Spleen (tissue), 11 donors: ENCODE measurements around the gene AGRN. TPM values are rescaled to one million over a fixed set of nuclear protein-coding genes. Genes with fewer than 3 reads are reported as not detected.
"Not testable (repeated sequence)": the region's sequence is repeated elsewhere in the genome, so short reads cannot be mapped to it uniquely, and the experiment has no call there.

Experiments
- DNase-seq: peaks from one replicate; pipeline ENCODE4 v3.0.0-alpha.2; 2020
- H3K27ac ChIP-seq, 8 donors: fragments of 200-600 bp; sonication (generic) in 7 of 8; 1 replicate in 4 of 8; 2 replicates in 4 of 8; pipeline versions ENCODE4 v1.5.0 to v1.8.0; 2016 to 2021; ENCODE audit warnings: inconsistent platforms in 4 of 8, mild to moderate bottlenecking in 4 of 8, moderate library complexity in 1 of 8
- H3K27me3 ChIP-seq, 7 donors: fragments of 200-600 bp; sonication (generic) in 6 of 7; replicated peaks in 1 of 7; 1 replicate in 4 of 7; 2 replicates in 3 of 7; pipeline versions ENCODE4 v1.5.0 to v1.8.0; 2016 to 2021; ENCODE audit warnings: inconsistent platforms in 3 of 7, mild to moderate bottlenecking in 1 of 7
- H3K36me3 ChIP-seq, 6 donors: fragments of 200-600 bp; sonication (generic) in 5 of 6; 1 replicate in 4 of 6; 2 replicates in 2 of 6; pipeline versions ENCODE4 v1.5.0 to v1.8.0; 2016 to 2021; ENCODE audit warnings: inconsistent platforms in 2 of 6
- H3K4me1 ChIP-seq, 6 donors: fragments of 200-600 bp; sonication (generic) in 5 of 6; 1 replicate in 3 of 6; 2 replicates in 3 of 6; pipeline versions ENCODE4 v1.5.0 to v1.8.0; 2016 to 2021; ENCODE audit warnings: inconsistent platforms in 3 of 6
- H3K4me3 ChIP-seq, 8 donors: fragments of 200-600 bp; sonication (generic) in 7 of 8; 1 replicate in 4 of 8; 2 replicates in 4 of 8; pipeline versions ENCODE4 v1.5.0 to v1.8.0; 2016 to 2021; ENCODE audit warnings: inconsistent platforms in 4 of 8, mild to moderate bottlenecking in 4 of 8, moderate library complexity in 2 of 8
- H3K9me3 ChIP-seq, 8 donors: fragments of 200-600 bp; sonication (generic) in 7 of 8; 1 replicate in 4 of 8; 2 replicates in 4 of 8; pipeline versions ENCODE4 v1.5.0 to v1.8.0; 2016 to 2021; ENCODE audit warnings: inconsistent platforms in 4 of 8
- POLR2A ChIP-seq, 3 donors: fragments of 450-650 bp; IDR thresholded peaks; one replicate each; pipeline ENCODE4 v1.5.1; 2017; ENCODE audit warnings: antibody characterized with exemption in 3 of 3, mild to moderate bottlenecking in 1 of 3
- POLR2AphosphoS5 ChIP-seq, 3 donors: sonication (generic); formaldehyde crosslinking; IDR thresholded peaks; one replicate each; pipeline ENCODE4 v1.5.1; 2017; ENCODE audit warnings: antibody characterized with exemption in 3 of 3
- WGBS, 5 donors: extraction: QIAGEN DNeasy Blood & Tissue Kit in 3 of 5; methylation state at CpG; one replicate each; pipeline versions ENCODE4 v1.1.5 to v1.1.7; 2013 to 2018; 5-methylcytosine and 5-hydroxymethylcytosine counted together
- intact Hi-C: fragments of 100-400 bp; cut with DNase I; formaldehyde crosslinking; loops from one replicate; pipeline ENCODE4 v1.15.0; 2023; ENCODE audit warnings: low total_unique reads
- polyA plus RNA-seq, 3 donors: library from polyadenylated mRNA; stranded (reverse); fragments of 200-250 nt; gene quantifications; one replicate each; pipeline ENCODE4 v1.2.1, GENCODE V29; 2013
- total RNA-seq, 7 donors: library from RNA; depleted of rRNA in 3 of 7; stranded (reverse); fragments of >200 nt in 3 of 7; fragmentation: NEBNext Ultra II Directional in 4 of 7; extraction: Animal tissue kit (Norgen Biotek cat#: 25700) in 4 of 7; gene quantifications; one replicate each; pipeline versions ENCODE4 v1.1.0 to v1.2.1, GENCODE V29; 2016 to 2021
- TF ChIP-seq, protein P1 (sequence below), 11 experiments: fragments of 200-600 bp in 7 of 11; fragments of 450-650 bp in 4 of 11; sonication (generic) in 4 of 11; IDR thresholded peaks in 8 of 11; conservative IDR thresholded peaks in 3 of 11; 1 replicate in 7 of 11; 2 replicates in 4 of 11; pipeline versions ENCODE4 v1.4.0 to v1.8.0; 2016 to 2021; ENCODE audit warnings: antibody characterized with exemption in 11 of 11, inconsistent platforms in 4 of 11, mild to moderate bottlenecking in 1 of 11
- donor health status: healthy with polysubstance abuse.
- donor health status: DM: no; HTN: no; CAD: no; lungs with moderate emphysema.
- donor health status: DM: no; HTN: no; CAD: no.
- donor health status: Bipolar disorder and iron deficiency.
- donor health status: healthy.
- donor health status: DM: no; HTN: no; CAD: no.
- donor health status: DM: yes; HTN: yes; CAD: no.

AGRN gene
- total and polyA plus RNA-seq, 10 donors = 4.6 to 27.2 (median 14.5) TPM

GRCh38 chr1:1092894-1093609 is 73.1 kb downstream of the AGRN start:
- H3K27me3 ChIP-seq = no peaks in the 10 kb centered on the region
- DNase-seq = peak; percentile 74
- intact Hi-C loops = no loop called here
- no peaks in the 10 kb centered on the region for H3K9me3 ChIP-seq
- peak overlapping the region in 2 of 8 donors; percentile 46 to 48 for H3K27ac ChIP-seq
- WGBS, 5 donors = 82 to 90% (median 88%) methylated on average over 14 of the region's 14 CpGs
- no peaks in the 10 kb centered on the region for H3K4me1 ChIP-seq
- peaks cover 0 to 10% (median 0%) of the 10 kb centered on the region in 6 donors for H3K36me3 ChIP-seq
- TF ChIP-seq POLR2A (IDR thresholded peaks at IDR 0.05) = no peak
- TF ChIP-seq, protein P1, sequence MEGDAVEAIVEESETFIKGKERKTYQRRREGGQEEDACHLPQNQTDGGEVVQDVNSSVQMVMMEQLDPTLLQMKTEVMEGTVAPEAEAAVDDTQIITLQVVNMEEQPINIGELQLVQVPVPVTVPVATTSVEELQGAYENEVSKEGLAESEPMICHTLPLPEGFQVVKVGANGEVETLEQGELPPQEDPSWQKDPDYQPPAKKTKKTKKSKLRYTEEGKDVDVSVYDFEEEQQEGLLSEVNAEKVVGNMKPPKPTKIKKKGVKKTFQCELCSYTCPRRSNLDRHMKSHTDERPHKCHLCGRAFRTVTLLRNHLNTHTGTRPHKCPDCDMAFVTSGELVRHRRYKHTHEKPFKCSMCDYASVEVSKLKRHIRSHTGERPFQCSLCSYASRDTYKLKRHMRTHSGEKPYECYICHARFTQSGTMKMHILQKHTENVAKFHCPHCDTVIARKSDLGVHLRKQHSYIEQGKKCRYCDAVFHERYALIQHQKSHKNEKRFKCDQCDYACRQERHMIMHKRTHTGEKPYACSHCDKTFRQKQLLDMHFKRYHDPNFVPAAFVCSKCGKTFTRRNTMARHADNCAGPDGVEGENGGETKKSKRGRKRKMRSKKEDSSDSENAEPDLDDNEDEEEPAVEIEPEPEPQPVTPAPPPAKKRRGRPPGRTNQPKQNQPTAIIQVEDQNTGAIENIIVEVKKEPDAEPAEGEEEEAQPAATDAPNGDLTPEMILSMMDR (IDR thresholded peaks at IDR 0.05 in 8 of 11, conservative IDR thresholded peaks at IDR 0.05 in 3 of 11) = no peak
- TF ChIP-seq POLR2AphosphoS5 (IDR thresholded peaks at IDR 0.05) = no peak
- H3K4me3 ChIP-seq = no peak overlapping the region

- intact Hi-C loops = no loop called here
- DNase-seq = no peak
- H3K36me3 ChIP-seq = peaks cover 0 to 10% (median 0%) of the 10 kb centered on the region in 6 donors
These were observed 73.7 kb downstream of the AGRN start for GRCh38 chr1:1093610-1093943.

GRCh38 chr1:1094981-1095380 is 75.1 kb downstream of the AGRN start:
- Histone ChIP-seq H3K4me1 (no peaks in the 10 kb centered on the region), H3K27me3 (no peaks in the 10 kb centered on the region), H3K4me3 (no peak overlapping the region), H3K36me3 (peaks cover 0 to 6% (median 0%) of the 10 kb centered on the region in 6 donors), H3K9me3 (peaks cover 0 to 4% (median 3%) of the 10 kb centered on the region in 8 donors), H3K27ac (no peak overlapping the region)
- intact Hi-C loops = no loop called here
- WGBS, 5 donors = 93 to 96% (median 95%) methylated on average over 7 of the region's 7 CpGs
- DNase-seq = no peak
- no peak for TF ChIP-seq POLR2A (IDR thresholded peaks at IDR 0.05)
- TF ChIP-seq, protein P1 (IDR thresholded peaks at IDR 0.05 in 8 of 11, conservative IDR thresholded peaks at IDR 0.05 in 3 of 11) = no peak
- TF ChIP-seq POLR2AphosphoS5 (IDR thresholded peaks at IDR 0.05) = no peak

More at GRCh38 chr1:1093610-1093943, 73.7 kb downstream of the AGRN start:
- Histone ChIP-seq H3K9me3 (no peaks in the 10 kb centered on the region), H3K4me1 (no peaks in the 10 kb centered on the region), H3K27me3 (no peaks in the 10 kb centered on the region), H3K27ac (peak overlapping the region in 2 of 8 donors; percentile 25 to 48), H3K4me3 (no peak overlapping the region)
- TF ChIP-seq POLR2A (IDR thresholded peaks at IDR 0.05) (no peak), POLR2AphosphoS5 (IDR thresholded peaks at IDR 0.05) (no peak)
- TF ChIP-seq, protein P1 (IDR thresholded peaks at IDR 0.05 in 8 of 11, conservative IDR thresholded peaks at IDR 0.05 in 3 of 11) = no peak
- WGBS, 5 donors = 88 to 95% (median 91%) methylated on average over 10 of the region's 10 CpGs

GRCh38 chr1:1096136-1096535 is 76.2 kb downstream of the AGRN start:
- H3K4me3 ChIP-seq, H3K27me3 ChIP-seq, H3K27ac ChIP-seq, H3K4me1 ChIP-seq, intact Hi-C loops, H3K36me3 ChIP-seq: not testable (repeated sequence)
- WGBS, 5 donors = 91 to 95% (median 93%) methylated on average over 5 of the region's 5 CpGs
- DNase-seq = peak; percentile 47
- H3K9me3 ChIP-seq = peaks cover 0 to 10% (median 6%) of the 10 kb centered on the region in 8 donors
